Stomach smooth muscle (tissue), 2 donors: ENCODE data around the gene MTA3.
A peak's percentile ranks its signal among the peaks of the same experiment; 100 is the strongest.
"Not testable (repeated sequence)": the region's sequence is repeated elsewhere in the genome, so short reads cannot be mapped to it uniquely, and the experiment has no call there.

ENCODE experiments used
- H3K27ac ChIP-seq: one replicate; pipeline ENCODE4 v1.7.0; 2013; ENCODE audit warnings: mild to moderate bottlenecking, low read length, inconsistent platforms
- H3K27me3 ChIP-seq, 2 donors: one replicate each; pipeline ENCODE4 v1.7.0; 2013; ENCODE audit warnings: low read length in 2 of 2; ENCODE audit not compliant: insufficient read depth in 2 of 2, control insufficient read depth in 1 of 2
- H3K36me3 ChIP-seq, 2 donors: one replicate each; pipeline ENCODE4 v1.7.0; 2013; ENCODE audit warnings: low read length in 2 of 2; ENCODE audit not compliant: control insufficient read depth in 2 of 2, insufficient read depth in 2 of 2
- H3K4me1 ChIP-seq: one replicate; pipeline ENCODE4 v1.7.0; 2013; ENCODE audit warnings: low read length; ENCODE audit not compliant: control insufficient read depth, insufficient read depth
- H3K4me3 ChIP-seq, 2 donors: one replicate each; pipeline ENCODE4 v1.7.0; 2013; ENCODE audit warnings: low read length in 2 of 2
- H3K9ac ChIP-seq, 2 donors: one replicate each; pipeline ENCODE4 v1.7.0; 2013; ENCODE audit warnings: low read length in 2 of 2, mild to moderate bottlenecking in 1 of 2
- H3K9me3 ChIP-seq, 2 donors: one replicate each; pipeline ENCODE4 v1.7.0; 2013; ENCODE audit warnings: low read length in 2 of 2; ENCODE audit not compliant: control insufficient read depth in 2 of 2
- donor health status: healthy.
- donor health status: Pancreatic carcinoma.

Gene MTA3

GRCh38 chr2:42638080-42638784 lies 69.8 kb downstream of the MTA3 start:
- Histone ChIP-seq H3K9ac (no peak overlapping the region), H3K27ac (no peak overlapping the region)

GRCh38 chr2:42639340-42640077 lies 71.1 kb downstream of the MTA3 start:
- Histone ChIP-seq H3K36me3 (peaks cover 0 to 1% of the 10 kb centered on the region in 2 donors), H3K4me3 (no peak overlapping the region), H3K27me3 (no peaks in the 10 kb centered on the region), H3K9ac (peak overlapping the region in 1 of 2 donors; percentile 5), H3K4me1 (no peaks in the 10 kb centered on the region), H3K27ac (no peak overlapping the region), H3K9me3 (no peaks in the 10 kb centered on the region)

More at GRCh38 chr2:42638080-42638784, 69.8 kb downstream of the MTA3 start:
- Histone ChIP-seq H3K4me3 (no peak overlapping the region), H3K36me3 (no peaks in the 10 kb centered on the region), H3K27me3 (no peaks in the 10 kb centered on the region), H3K9me3 (no peaks in the 10 kb centered on the region), H3K4me1 (no peaks in the 10 kb centered on the region)

GRCh38 chr2:42640261-42640660 lies 71.8 kb downstream of the MTA3 start:
- Histone ChIP-seq H3K27me3 (no peaks in the 10 kb centered on the region), H3K4me1 (no peaks in the 10 kb centered on the region), H3K9me3 (no peaks in the 10 kb centered on the region), H3K27ac (no peak overlapping the region), H3K9ac (no peak overlapping the region), H3K4me3 (no peak overlapping the region), H3K36me3 (peaks cover under 1 to 5% of the 10 kb centered on the region in 2 donors)

- H3K36me3 ChIP-seq, H3K4me1 ChIP-seq, H3K27ac ChIP-seq, H3K4me3 ChIP-seq, H3K9me3 ChIP-seq, H3K9ac ChIP-seq, H3K27me3 ChIP-seq: not testable (repeated sequence)
Observed at GRCh38 chr2:42642371-42642770, 73.9 kb downstream of the MTA3 start.

GRCh38 chr2:42645551-42645950 lies 77.1 kb downstream of the MTA3 start:
- Histone ChIP-seq H3K36me3 (peaks cover 6 to 8% of the 10 kb centered on the region in 2 donors), H3K9me3 (no peaks in the 10 kb centered on the region), H3K27ac (no peak overlapping the region), H3K4me1 (no peaks in the 10 kb centered on the region), H3K27me3 (no peaks in the 10 kb centered on the region), H3K4me3 (no peak overlapping the region), H3K9ac (no peak overlapping the region)

GRCh38 chr2:42648796-42649195 lies 80.4 kb downstream of the MTA3 start:
- no peaks in the 10 kb centered on the region for H3K27me3 ChIP-seq

GRCh38 chr2:42651057-42651456 lies 82.6 kb downstream of the MTA3 start:
- no peak overlapping the region for H3K9ac ChIP-seq
- H3K9me3 ChIP-seq: no peaks in the 10 kb centered on the region
- H3K36me3 ChIP-seq: peaks cover 3% of the 10 kb centered on the region in 2 donors
- no peaks in the 10 kb centered on the region for H3K27me3 ChIP-seq
- no peak overlapping the region for H3K27ac ChIP-seq
- no peaks in the 10 kb centered on the region for H3K4me1 ChIP-seq
- no peak overlapping the region for H3K4me3 ChIP-seq

More at GRCh38 chr2:42648796-42649195, 80.4 kb downstream of the MTA3 start:
- Histone ChIP-seq H3K27ac (no peak overlapping the region), H3K36me3 (peaks cover 6 to 8% of the 10 kb centered on the region in 2 donors), H3K9ac (no peak overlapping the region), H3K9me3 (no peaks in the 10 kb centered on the region), H3K4me3 (no peak overlapping the region), H3K4me1 (no peaks in the 10 kb centered on the region)

GRCh38 chr2:42652086-42652485 lies 83.7 kb downstream of the MTA3 start:
- peaks cover 3 to 4% of the 10 kb centered on the region in 2 donors for H3K36me3 ChIP-seq
- H3K4me3 ChIP-seq: no peak overlapping the region
- H3K4me1 ChIP-seq: no peaks in the 10 kb centered on the region
- H3K27me3 ChIP-seq: no peaks in the 10 kb centered on the region
- H3K9me3 ChIP-seq: no peaks in the 10 kb centered on the region
- H3K27ac ChIP-seq: no peak overlapping the region
- H3K9ac ChIP-seq: no peak overlapping the region

- H3K9me3 ChIP-seq: no peaks in the 10 kb centered on the region
- peaks cover 3 to 6% of the 10 kb centered on the region in 2 donors for H3K36me3 ChIP-seq
- H3K4me3 ChIP-seq: no peak overlapping the region
- H3K27me3 ChIP-seq: no peaks in the 10 kb centered on the region
- no peak overlapping the region for H3K27ac ChIP-seq
- no peak overlapping the region for H3K9ac ChIP-seq
- H3K4me1 ChIP-seq: no peaks in the 10 kb centered on the region
Observed at GRCh38 chr2:42653039-42653438, 84.6 kb downstream of the MTA3 start.

- H3K27ac ChIP-seq: no peak overlapping the region
- H3K9me3 ChIP-seq: no peaks in the 10 kb centered on the region
- no peak overlapping the region for H3K9ac ChIP-seq
- peaks cover 3 to 6% of the 10 kb centered on the region in 2 donors for H3K36me3 ChIP-seq
- no peaks in the 10 kb centered on the region for H3K4me1 ChIP-seq
- H3K4me3 ChIP-seq: no peak overlapping the region
- no peaks in the 10 kb centered on the region for H3K27me3 ChIP-seq
Observed at GRCh38 chr2:42653908-42654445, 85.5 kb downstream of the MTA3 start.

GRCh38 chr2:42658306-42658705 lies 89.9 kb downstream of the MTA3 start:
- peaks cover 3 to 6% of the 10 kb centered on the region in 2 donors for H3K36me3 ChIP-seq
- H3K4me3 ChIP-seq: no peak overlapping the region
- H3K27ac ChIP-seq: no peak overlapping the region

More at GRCh38 chr2:42658306-42658705, 89.9 kb downstream of the MTA3 start:
- Histone ChIP-seq H3K27me3 (no peaks in the 10 kb centered on the region), H3K9ac (no peak overlapping the region), H3K4me1 (no peaks in the 10 kb centered on the region), H3K9me3 (no peaks in the 10 kb centered on the region)
